OCI-LY1 (cell line): ENCODE results near the gene STAG2.

ENCODE experiments used
- H2AFZ ChIP-seq: fragments of 200-600 bp; sonication (generic), shearing (Covaris generic); 2 replicates; pipeline ENCODE4 v1.6.0; 2014; ENCODE audit warnings: antibody characterized with exemption, mild to moderate bottlenecking, low read length
- H3F3A ChIP-seq: fragments of 200-600 bp; sonication (generic), shearing (Covaris generic); 2 replicates; pipeline ENCODE4 v1.6.0; 2014; ENCODE audit warnings: mild to moderate bottlenecking, antibody characterized with exemption, low read length, moderate library complexity; ENCODE audit not compliant: insufficient read depth
- H3K27ac ChIP-seq: fragments of 200-600 bp; sonication (generic); 2 replicates; pipeline ENCODE4 v1.5.1; 2014; ENCODE audit warnings: low read length, mixed run types, mild to moderate bottlenecking, low read depth; ENCODE audit not compliant: poor library complexity, severe bottlenecking
- H3K27me3 ChIP-seq: fragments of 200-600 bp; sonication (generic); 2 replicates; pipeline ENCODE4 v1.6.0; 2014; ENCODE audit warnings: antibody characterized with exemption, mild to moderate bottlenecking, low read length, moderate library complexity; ENCODE audit not compliant: insufficient read depth
- H3K36me3 ChIP-seq: fragments of 200-600 bp; sonication (generic); 2 replicates; pipeline ENCODE4 v1.6.1; 2014; ENCODE audit warnings: mild to moderate bottlenecking, antibody characterized with exemption, low read length, moderate library complexity, mixed read lengths; ENCODE audit not compliant: insufficient read depth
- H3K4me1 ChIP-seq: fragments of 200-600 bp; sonication (generic); 2 replicates; pipeline ENCODE4 v1.5.1; 2014; ENCODE audit warnings: mild to moderate bottlenecking, low read length, moderate library complexity; ENCODE audit not compliant: insufficient read depth, severe bottlenecking
- H3K4me2 ChIP-seq: fragments of 200-600 bp; sonication (generic), shearing (Covaris generic); 2 replicates; pipeline ENCODE4 v1.6.1; 2014; ENCODE audit warnings: low read length
- H3K4me3 ChIP-seq: fragments of 200-600 bp; sonication (generic); 2 replicates; pipeline ENCODE4 v1.5.1; 2014; ENCODE audit warnings: low read length, low read depth, mild to moderate bottlenecking, mixed read lengths; ENCODE audit not compliant: poor library complexity, severe bottlenecking
- H3K79me2 ChIP-seq: fragments of 200-600 bp; shearing (Covaris generic); 2 replicates; pipeline ENCODE4 v1.6.1; 2016; ENCODE audit warnings: mixed run types, low read length, mixed read lengths; ENCODE audit not compliant: insufficient read depth
- H3K9ac ChIP-seq: fragments of 200-600 bp; sonication (generic), shearing (Covaris generic); 2 replicates; pipeline ENCODE4 v1.6.1; 2014; ENCODE audit warnings: mild to moderate bottlenecking, low read length, mixed read lengths
- H3K9me2 ChIP-seq: fragments of 200-600 bp; sonication (generic), shearing (Covaris generic); 2 replicates; pipeline ENCODE4 v1.6.1; 2014; ENCODE audit warnings: low read depth, mild to moderate bottlenecking, low read length, mixed read lengths
- H3K9me3 ChIP-seq: fragments of 200-600 bp; shearing (Covaris generic); 2 replicates; pipeline ENCODE4 v1.6.1; 2014; ENCODE audit warnings: low read length, mixed read lengths
- H4K20me1 ChIP-seq: fragments of 200-600 bp; sonication (generic), shearing (Covaris generic); 2 replicates; pipeline ENCODE4 v1.6.0; 2016; ENCODE audit warnings: mild to moderate bottlenecking, low read length; ENCODE audit not compliant: insufficient read depth
- EZH2 ChIP-seq: fragments of 200-600 bp; sonication (generic), shearing (Covaris generic); IDR thresholded peaks from 2 replicates; pipeline ENCODE4 v1.8.0; 2017; ENCODE audit warnings: borderline replicate concordance, mixed run types, mild to moderate bottlenecking, antibody characterized with exemption, low read length, moderate library complexity, mixed read lengths
- TF ChIP-seq, protein P1 (sequence below): fragments of 200-600 bp; sonication (generic), shearing (Covaris generic); IDR thresholded peaks from 2 replicates; pipeline ENCODE4 v1.5.1; 2017; ENCODE audit warnings: mild to moderate bottlenecking, antibody characterized with exemption, low read length, moderate library complexity, mixed read lengths

The STAG2 gene

DNA sequence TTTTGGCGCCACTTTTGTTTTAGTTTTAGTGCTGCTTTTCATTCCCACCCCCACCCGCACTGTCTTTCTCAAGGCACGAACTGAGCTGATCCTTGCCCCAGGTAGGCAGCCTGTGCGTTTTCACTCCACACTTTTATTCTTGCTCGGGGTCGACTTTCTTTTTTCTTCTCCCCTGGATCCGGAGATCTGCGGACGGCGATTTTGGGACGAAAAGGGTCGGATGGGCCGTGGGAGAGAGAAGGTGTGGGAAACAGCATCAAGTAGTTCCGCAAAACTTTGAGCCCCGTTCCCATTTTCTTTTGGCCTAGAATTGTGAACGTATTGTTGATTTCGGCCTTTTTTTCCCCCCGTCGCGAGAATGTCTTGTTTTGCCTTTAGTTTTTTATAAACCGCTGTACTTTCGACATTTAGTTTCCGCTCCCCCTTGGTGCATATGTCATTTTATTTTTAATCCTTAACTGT is 531 bp downstream of the STAG2 start:
- H3K27me3 ChIP-seq = no peaks in the 10 kb centered on the region
- H3K36me3 ChIP-seq = no peaks in the 10 kb centered on the region; the same call in 1 of the 2 replicates
- H3K9me2 ChIP-seq = no peaks in the 10 kb centered on the region
- peak overlapping the region; percentile 94 for H3K4me2 ChIP-seq
- TF ChIP-seq, protein P1, sequence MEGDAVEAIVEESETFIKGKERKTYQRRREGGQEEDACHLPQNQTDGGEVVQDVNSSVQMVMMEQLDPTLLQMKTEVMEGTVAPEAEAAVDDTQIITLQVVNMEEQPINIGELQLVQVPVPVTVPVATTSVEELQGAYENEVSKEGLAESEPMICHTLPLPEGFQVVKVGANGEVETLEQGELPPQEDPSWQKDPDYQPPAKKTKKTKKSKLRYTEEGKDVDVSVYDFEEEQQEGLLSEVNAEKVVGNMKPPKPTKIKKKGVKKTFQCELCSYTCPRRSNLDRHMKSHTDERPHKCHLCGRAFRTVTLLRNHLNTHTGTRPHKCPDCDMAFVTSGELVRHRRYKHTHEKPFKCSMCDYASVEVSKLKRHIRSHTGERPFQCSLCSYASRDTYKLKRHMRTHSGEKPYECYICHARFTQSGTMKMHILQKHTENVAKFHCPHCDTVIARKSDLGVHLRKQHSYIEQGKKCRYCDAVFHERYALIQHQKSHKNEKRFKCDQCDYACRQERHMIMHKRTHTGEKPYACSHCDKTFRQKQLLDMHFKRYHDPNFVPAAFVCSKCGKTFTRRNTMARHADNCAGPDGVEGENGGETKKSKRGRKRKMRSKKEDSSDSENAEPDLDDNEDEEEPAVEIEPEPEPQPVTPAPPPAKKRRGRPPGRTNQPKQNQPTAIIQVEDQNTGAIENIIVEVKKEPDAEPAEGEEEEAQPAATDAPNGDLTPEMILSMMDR = no peak
- no peak for TF ChIP-seq EZH2
- H3F3A ChIP-seq = no peaks in the 10 kb centered on the region
- no peaks in the 10 kb centered on the region for H4K20me1 ChIP-seq
- peak overlapping the region; percentile 100 for H3K9ac ChIP-seq
- H3K4me3 ChIP-seq = peak overlapping the region; percentile 99
- H3K4me1 ChIP-seq = peaks cover 26% of the 10 kb centered on the region
- H3K27ac ChIP-seq = peak overlapping the region; percentile 95
- H3K9me3 ChIP-seq = no peaks in the 10 kb centered on the region
- H2AFZ ChIP-seq = no peak overlapping the region
- H3K79me2 ChIP-seq = peaks cover 60% of the 10 kb centered on the region

DNA sequence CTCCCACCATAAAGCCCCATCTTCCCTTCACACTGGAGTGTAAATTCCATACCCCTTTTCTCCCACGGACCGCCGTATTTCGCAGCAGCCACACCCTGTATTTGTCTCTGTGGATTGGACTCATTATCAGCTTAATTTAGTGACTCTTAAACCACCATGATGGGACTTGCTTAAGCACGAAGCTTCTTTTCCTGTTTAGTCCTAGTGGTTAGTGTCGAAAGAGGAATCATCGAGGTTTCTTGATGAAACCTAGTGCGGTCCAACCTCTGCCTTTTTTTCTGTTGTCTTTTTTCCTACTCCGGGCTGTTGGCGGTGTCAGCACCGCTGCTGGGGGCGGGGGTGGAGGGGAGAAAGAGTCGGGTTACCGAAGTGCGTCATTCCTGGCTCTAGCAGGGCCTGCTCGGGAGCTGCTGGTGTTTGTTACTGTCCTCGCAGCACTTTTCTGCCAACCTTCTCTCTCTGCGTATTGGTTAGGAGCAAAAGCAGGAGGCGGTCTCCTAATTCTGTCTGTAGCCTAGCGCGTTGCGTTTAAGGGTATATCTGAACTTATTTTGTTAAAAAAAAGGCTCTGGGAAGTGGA is 1.4 kb downstream of the STAG2 start:
- Histone ChIP-seq H3K9me3 (no peaks in the 10 kb centered on the region), H3K9me2 (no peaks in the 10 kb centered on the region), H3F3A (no peaks in the 10 kb centered on the region), H3K27me3 (no peaks in the 10 kb centered on the region), H3K4me2 (peak overlapping the region; percentile 94), H2AFZ (no peak overlapping the region), H3K4me1 (peaks cover 26% of the 10 kb centered on the region), H3K36me3 (peaks cover under 1% of the 10 kb centered on the region; the same call in 1 of the 2 replicates), H3K9ac (peak overlapping the region; percentile 100), H4K20me1 (no peaks in the 10 kb centered on the region), H3K27ac (peak overlapping the region; percentile 95), H3K4me3 (peak overlapping the region; percentile 99), H3K79me2 (peaks cover 68% of the 10 kb centered on the region)
- no peak for TF ChIP-seq EZH2
- TF ChIP-seq, protein P1 = no peak

DNA sequence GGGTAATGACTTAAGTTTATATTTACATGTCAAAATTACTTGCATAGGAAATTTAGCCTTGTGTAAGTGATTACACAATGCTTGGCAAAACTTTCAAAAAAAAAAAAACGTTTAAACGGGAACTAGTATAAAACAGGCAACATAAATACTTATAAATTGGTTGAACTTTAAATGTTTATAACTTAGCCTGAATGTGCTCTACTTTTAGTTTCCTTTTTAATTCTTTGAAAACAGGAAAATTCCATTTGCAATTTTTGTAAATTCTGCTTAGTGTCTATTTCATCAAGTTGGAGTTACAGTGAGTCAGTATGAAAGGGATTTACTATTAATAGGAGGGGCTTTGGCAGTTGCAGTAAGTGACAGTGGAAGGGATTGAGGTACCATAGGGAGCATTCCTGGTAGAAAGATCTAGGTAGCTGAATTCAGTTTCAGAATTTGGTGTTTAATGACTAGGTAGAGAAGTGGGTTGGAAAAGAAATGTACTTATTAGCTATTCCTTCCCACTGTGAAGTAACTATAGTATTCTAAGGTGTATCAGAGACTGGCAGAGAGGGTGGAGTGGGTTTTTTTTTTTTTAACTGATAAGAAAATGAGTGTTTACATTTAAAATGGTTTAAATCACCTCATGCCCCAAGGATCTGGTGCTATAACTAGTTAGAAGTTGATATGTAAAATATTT is 2.8 kb downstream of the STAG2 start:
- H3K9me3 ChIP-seq = no peaks in the 10 kb centered on the region
- no peak for TF ChIP-seq EZH2
- TF ChIP-seq, protein P1 = no peak
- no peaks in the 10 kb centered on the region for H4K20me1 ChIP-seq
- no peak overlapping the region for H2AFZ ChIP-seq
- peak overlapping the region; percentile 94 for H3K4me2 ChIP-seq
- H3K27me3 ChIP-seq = no peaks in the 10 kb centered on the region
- peak overlapping the region; percentile 95 for H3K27ac ChIP-seq
- no peaks in the 10 kb centered on the region for H3F3A ChIP-seq
- H3K9ac ChIP-seq = peak overlapping the region; percentile 100; the same call in 1 of the 2 replicates
- peaks cover 10% of the 10 kb centered on the region; the same call in 1 of the 2 replicates for H3K36me3 ChIP-seq
- H3K9me2 ChIP-seq = no peaks in the 10 kb centered on the region
- H3K4me1 ChIP-seq = peaks cover 22% of the 10 kb centered on the region
- H3K79me2 ChIP-seq = peaks cover 82% of the 10 kb centered on the region
- peak overlapping the region; percentile 99 for H3K4me3 ChIP-seq
